GM19452 (cell line): ENCODE results near the gene NKAIN2.

Source experiments
- ATAC-seq: cut with Tn5 transposase; IDR thresholded peaks from one replicate; pipeline ENCODE4 v1.9.1; 2021; ENCODE audit not compliant: unreplicated experiment

The NKAIN2 gene

DNA sequence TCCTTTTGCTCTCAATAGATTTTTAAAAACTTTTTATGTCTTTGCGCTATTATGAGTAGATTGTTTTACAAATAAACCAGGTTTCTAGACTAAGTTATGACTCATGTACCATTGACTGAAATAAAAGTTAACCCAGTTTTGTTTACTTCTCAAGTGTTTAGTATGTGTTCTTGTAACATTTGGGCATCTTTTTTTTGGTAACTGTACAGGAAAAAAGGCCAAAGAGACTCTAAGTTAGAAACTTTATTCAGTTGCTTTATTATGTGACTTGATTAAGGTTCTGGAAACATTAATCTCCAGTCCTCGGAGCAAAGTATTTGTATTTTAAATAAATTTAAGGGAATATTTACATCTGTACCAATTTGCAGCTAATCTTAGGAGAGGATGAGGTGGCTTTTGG is 2.9 kb downstream of the NKAIN2 start:
- ATAC-seq = no peak

GRCh38 chr6:123808556-123808955 is 4.9 kb downstream of the NKAIN2 start:
- no peak for ATAC-seq

GRCh38 chr6:123810214-123810613 is 6.5 kb downstream of the NKAIN2 start:
- no peak for ATAC-seq

GRCh38 chr6:123810948-123811347 is 7.3 kb downstream of the NKAIN2 start:
- no peak for ATAC-seq

DNA sequence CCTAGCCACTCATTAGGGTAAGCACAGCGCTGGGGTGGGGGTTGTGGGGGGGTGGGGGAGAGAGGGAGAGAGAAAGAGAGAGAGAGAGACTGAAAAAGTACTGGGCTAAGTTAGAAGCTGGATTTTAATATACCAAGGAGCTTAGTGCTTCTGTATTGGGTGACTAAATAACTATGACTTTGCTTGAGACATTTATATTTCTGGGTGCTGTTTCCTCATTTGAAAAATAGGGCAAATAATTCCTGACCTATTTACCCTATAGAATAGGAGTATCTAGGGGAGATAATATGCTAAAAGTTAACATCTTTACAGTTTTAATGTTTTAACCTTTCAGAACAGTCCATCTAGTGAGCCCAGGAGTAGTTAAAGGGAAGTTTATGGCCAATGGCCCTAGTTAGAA is 7.7 kb downstream of the NKAIN2 start:
- no peak for ATAC-seq

DNA sequence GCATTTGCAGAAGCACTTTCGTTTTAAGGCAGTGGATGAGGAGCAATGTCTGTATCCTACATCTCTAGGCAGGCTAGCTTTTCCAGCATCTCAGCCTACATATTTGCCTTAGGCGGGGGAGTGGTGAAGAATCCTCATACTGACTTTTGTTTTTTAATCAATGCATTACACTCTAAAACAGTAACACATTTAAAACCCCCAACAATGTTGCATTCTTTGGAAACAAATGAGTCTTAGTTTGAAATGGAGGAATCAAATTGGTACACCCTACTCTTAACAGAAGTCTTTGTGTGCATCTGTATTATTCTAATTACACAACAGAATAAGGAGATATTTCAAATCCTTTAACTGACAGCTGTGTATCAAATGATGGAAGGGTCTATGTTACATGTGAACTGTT is 9.0 kb downstream of the NKAIN2 start:
- no peak for ATAC-seq

- ATAC-seq = no peak
Observed at GRCh38 chr6:123821112-123821511, 17.4 kb downstream of the NKAIN2 start.

- ATAC-seq = no peak
Observed at GRCh38 chr6:123829302-123829953, 25.8 kb downstream of the NKAIN2 start.

DNA sequence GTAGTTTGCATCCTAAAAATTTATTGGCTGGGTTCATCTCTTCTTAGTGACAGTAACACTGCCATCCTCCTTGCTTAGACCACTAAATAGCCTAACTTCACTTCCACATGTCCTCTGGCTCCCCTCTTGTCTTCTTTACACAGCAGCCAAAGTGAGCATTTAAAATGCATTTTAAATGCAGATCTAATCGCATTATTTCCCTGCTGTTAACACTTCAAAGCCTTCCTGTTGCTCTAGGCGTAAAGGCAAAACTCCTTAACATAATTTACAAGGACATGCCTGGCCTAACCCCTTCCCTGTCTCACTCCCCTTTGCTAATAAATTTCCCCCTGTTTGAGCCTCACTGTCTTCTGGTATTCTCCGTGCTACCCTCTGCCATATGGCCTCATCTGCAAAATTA is 26.5 kb downstream of the NKAIN2 start:
- no peak for ATAC-seq

- no peak for ATAC-seq
Observed at GRCh38 chr6:123838505-123839234, 35.0 kb downstream of the NKAIN2 start.

DNA sequence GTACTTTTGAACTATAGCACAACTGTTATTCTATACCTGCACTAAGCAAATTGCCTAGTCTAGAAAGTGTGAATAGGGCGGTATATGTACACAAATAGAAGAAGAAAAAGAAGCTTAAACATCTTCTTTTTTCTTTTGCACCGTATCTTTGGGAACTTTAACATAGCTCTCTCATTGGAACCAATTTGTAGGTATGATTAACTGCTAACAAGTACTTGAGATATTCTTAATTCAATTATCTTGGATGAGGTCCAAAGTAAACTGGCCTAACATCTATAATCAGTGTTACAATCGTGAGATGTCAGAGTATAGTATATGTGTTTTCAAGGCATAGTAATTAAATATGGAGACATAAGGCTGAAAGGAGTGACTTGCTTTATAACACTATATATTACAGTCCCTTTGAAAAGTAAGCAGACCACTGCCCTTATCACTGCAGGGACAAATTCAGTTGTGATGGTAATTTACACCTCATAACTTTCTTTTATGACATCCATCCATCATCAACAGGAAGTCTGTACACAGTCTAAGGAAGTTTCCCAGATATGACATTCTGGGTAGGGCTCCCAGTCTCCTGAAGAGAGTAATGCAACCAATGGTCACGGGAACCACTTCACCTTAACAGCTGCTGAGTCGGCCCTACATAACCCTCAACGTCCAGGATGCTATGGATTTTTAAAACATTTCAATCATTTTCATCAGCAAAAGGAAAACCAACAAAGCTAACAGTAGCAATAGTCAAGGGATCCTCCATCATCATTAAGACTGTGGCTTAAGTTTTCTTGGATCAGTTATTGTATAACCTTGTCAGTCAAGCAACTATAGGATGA is 37.6 kb downstream of the NKAIN2 start:
- ATAC-seq = no peak

GRCh38 chr6:123844011-123844410 is 40.3 kb downstream of the NKAIN2 start:
- ATAC-seq = no peak

- no peak for ATAC-seq
Observed at GRCh38 chr6:123848347-123848746, 44.7 kb downstream of the NKAIN2 start.

DNA sequence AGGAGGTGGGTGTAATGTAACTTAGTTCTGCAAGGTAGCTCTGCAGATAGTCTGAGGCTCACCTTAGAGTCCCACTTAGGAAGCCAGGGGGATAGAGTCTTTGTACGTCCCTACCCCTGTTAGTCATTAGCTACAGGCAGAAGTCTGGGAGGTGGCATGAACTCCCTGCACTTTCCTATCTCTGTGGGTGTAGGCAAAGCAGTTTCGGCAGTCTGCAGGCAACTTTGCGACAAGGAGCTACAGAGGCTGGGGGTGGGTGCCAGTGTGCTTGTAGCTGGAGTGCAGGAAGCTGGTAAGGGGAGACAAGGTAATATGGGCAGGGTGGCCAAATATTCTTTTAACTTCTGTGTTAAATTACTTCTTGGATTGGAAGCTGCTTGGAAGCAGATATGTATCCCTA is 45.7 kb downstream of the NKAIN2 start:
- ATAC-seq = no peak

- no peak for ATAC-seq
Observed at GRCh38 chr6:123850555-123850954, 46.9 kb downstream of the NKAIN2 start.

DNA sequence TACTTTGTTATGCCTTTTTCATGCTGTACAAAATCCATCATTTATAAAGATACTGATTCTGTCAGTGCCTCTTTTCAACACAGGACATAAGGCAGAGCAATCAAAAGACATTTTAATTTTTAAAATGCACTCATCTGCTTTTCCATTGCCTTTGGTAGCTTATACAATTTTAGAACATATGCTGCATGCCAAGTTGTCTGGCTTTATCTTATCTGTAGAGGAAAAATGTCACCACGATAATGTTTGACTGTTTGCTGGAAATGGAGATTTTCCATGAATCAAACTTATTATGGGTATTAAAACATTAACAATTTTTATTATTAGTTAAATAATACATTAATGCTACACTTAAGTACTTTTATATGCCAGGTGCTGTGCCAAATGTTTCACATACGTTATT is 50.5 kb downstream of the NKAIN2 start:
- no peak for ATAC-seq

DNA sequence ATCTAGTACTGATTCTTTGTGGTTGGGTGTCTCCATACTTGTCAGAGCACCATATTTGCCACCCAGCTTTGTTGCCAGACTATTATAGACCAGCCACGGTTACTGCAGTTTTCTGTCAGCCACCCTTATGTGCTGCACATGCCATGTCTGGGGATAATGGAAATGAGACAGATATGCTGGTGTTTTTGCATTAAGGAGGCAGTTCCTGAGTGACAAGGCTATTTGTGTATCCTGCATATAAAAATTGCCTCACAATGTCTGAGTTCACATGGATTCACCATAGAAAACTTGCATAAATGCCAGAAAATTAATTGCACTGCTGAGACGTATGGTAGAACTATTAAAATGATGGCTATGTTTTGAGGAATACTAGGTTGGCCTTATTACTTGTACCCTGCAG is 51.8 kb downstream of the NKAIN2 start:
- no peak for ATAC-seq

GRCh38 chr6:123859291-123859690 is 55.6 kb downstream of the NKAIN2 start:
- ATAC-seq = no peak

GRCh38 chr6:123869334-123869733 is 65.7 kb downstream of the NKAIN2 start:
- ATAC-seq = no peak

- no peak for ATAC-seq
Observed at GRCh38 chr6:123873974-123874373, 70.3 kb downstream of the NKAIN2 start.

- ATAC-seq = no peak
Observed at GRCh38 chr6:123875784-123876183, 72.1 kb downstream of the NKAIN2 start.

- ATAC-seq = no peak
Observed at GRCh38 chr6:123879749-123880148, 76.1 kb downstream of the NKAIN2 start.
